ENCODE results near the gene HEATR5A.
"Not testable (repeated sequence)": the region's sequence is repeated elsewhere in the genome, so short reads cannot be mapped to it uniquely, and the experiment has no call there.

HEATR5A gene

DNA sequence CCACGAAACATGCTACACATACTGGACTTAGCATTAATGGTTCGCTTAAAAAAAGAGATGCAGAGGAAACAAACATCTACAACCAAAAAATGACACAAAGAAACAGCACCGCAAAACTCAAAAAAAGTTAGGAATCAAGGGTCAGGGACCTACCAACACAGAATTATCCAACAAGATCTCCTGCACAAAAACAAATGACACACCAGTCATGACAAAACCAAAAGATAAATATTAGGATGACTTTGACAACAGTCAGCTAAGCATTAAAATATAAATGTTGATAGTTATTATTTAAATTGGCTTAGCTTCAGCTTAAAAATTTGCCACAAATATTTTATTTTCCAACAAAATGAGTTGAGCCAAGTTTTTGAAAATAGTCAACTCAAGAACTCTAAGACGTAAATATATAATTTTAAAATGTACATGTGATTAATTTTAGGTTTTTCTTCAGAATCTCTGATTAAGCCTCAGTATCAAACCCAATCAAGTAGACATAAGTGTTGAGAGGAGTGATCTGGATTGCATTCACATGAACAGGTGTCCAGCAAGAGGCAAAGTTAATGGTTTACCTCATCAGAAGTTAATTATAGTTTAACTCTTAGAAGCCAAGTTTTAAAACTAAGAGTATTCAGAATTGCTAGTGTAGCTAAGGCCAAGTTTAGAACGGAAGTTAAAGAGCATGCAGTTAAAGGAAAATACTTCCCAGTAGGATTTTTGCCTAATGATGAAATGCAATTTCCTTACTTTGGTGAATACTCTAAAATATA is 79.9 kb downstream of the HEATR5A start:
- Histone ChIP-seq H3K36me3 (replicated peaks; ENCODE audit: low read depth, low read length) (no peaks in the 10 kb centered on the region), H2AFZ (ENCODE audit: low read depth, low read length) (no peak overlapping the region), H4K20me1 (ENCODE audit: insufficient read depth, low read length) (no peaks in the 10 kb centered on the region), H3K79me2 (ENCODE audit: low read length) (no peaks in the 10 kb centered on the region), H3K27ac (ENCODE audit: low read length) (no peak overlapping the region), H3K9ac (ENCODE audit: low read length) (no peak overlapping the region), H3K4me3 (ENCODE audit: low read length) (no peak overlapping the region), H3K9me3 (ENCODE audit: insufficient read depth, low read length) (no peaks in the 10 kb centered on the region), H3K27me3 (ENCODE audit: low read depth, low read length) (no peaks in the 10 kb centered on the region), H3K4me2 (ENCODE audit: low read length) (no peak overlapping the region), H3K4me1 (ENCODE audit: low read length) (no peaks in the 10 kb centered on the region)
- TF ChIP-seq, protein P1, sequence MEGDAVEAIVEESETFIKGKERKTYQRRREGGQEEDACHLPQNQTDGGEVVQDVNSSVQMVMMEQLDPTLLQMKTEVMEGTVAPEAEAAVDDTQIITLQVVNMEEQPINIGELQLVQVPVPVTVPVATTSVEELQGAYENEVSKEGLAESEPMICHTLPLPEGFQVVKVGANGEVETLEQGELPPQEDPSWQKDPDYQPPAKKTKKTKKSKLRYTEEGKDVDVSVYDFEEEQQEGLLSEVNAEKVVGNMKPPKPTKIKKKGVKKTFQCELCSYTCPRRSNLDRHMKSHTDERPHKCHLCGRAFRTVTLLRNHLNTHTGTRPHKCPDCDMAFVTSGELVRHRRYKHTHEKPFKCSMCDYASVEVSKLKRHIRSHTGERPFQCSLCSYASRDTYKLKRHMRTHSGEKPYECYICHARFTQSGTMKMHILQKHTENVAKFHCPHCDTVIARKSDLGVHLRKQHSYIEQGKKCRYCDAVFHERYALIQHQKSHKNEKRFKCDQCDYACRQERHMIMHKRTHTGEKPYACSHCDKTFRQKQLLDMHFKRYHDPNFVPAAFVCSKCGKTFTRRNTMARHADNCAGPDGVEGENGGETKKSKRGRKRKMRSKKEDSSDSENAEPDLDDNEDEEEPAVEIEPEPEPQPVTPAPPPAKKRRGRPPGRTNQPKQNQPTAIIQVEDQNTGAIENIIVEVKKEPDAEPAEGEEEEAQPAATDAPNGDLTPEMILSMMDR (IDR thresholded peaks at IDR 0.05; ENCODE audit: low read depth, low read length), result no peak
- no peak for TF ChIP-seq EZH2phosphoT487 (IDR thresholded peaks at IDR 0.05; ENCODE audit: low read depth)

DNA sequence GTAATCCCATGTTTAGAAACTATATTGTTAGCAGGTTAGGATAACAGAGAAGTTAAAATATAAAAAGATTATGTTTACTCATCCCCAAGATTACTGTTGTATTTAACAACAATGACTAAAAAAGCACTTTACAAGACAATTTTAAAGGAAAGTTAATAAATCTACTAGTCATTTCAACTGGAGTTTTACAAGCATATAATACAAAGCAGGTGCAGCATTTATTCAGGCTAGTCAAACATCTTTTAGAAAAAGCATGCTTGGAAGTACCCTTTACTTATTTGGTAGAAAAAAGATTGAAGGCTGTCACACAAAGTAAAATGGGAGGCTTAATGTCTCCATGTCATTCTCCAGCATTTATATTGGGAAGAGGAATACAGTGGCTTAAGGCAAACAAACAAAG is 80.6 kb downstream of the HEATR5A start:
- Histone ChIP-seq H3K9me3 (ENCODE audit: insufficient read depth, low read length) (no peaks in the 10 kb centered on the region), H4K20me1 (ENCODE audit: insufficient read depth, low read length) (no peaks in the 10 kb centered on the region), H3K4me2 (ENCODE audit: low read length) (no peak overlapping the region), H3K36me3 (replicated peaks; ENCODE audit: low read depth, low read length) (no peaks in the 10 kb centered on the region), H3K9ac (ENCODE audit: low read length) (no peak overlapping the region), H3K27ac (ENCODE audit: low read length) (no peak overlapping the region), H3K4me3 (ENCODE audit: low read length) (no peak overlapping the region), H3K4me1 (ENCODE audit: low read length) (no peaks in the 10 kb centered on the region), H3K27me3 (ENCODE audit: low read depth, low read length) (no peaks in the 10 kb centered on the region), H2AFZ (ENCODE audit: low read depth, low read length) (no peak overlapping the region), H3K79me2 (ENCODE audit: low read length) (no peaks in the 10 kb centered on the region)
- TF ChIP-seq, protein P1 (IDR thresholded peaks at IDR 0.05; ENCODE audit: low read depth, low read length), result no peak
- TF ChIP-seq EZH2phosphoT487 (IDR thresholded peaks at IDR 0.05; ENCODE audit: low read depth), result no peak

DNA sequence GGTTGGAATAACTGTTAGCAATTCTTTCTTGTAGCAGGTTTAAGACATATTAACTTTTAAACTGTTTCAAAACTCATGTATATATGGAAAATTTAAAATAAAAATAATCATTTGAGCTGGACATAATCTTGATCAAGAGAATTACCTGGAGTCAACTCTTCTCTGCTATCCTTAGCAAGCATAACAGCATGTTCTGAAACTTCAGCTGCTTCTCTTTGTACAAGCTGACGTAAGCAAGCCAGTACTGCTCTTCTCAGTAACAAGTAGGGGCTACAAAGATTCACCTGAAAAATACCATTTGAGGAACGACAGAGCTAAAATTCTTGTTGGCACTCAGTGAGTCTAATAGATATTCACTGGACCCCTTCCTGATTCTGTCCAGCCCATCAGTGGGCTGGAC is 83.0 kb downstream of the HEATR5A start:
- H3K4me2 ChIP-seq (ENCODE audit: low read length), result no peak overlapping the region
- no peaks in the 10 kb centered on the region for H4K20me1 ChIP-seq (ENCODE audit: insufficient read depth, low read length)
- H3K79me2 ChIP-seq (ENCODE audit: low read length), result no peaks in the 10 kb centered on the region
- H3K36me3 ChIP-seq (replicated peaks; ENCODE audit: low read depth, low read length), result no peaks in the 10 kb centered on the region
- H3K4me1 ChIP-seq (ENCODE audit: low read length), result no peaks in the 10 kb centered on the region
- no peaks in the 10 kb centered on the region for H3K27me3 ChIP-seq (ENCODE audit: low read depth, low read length)
- H3K9me3 ChIP-seq (ENCODE audit: insufficient read depth, low read length), result no peaks in the 10 kb centered on the region
- no peak for TF ChIP-seq EZH2phosphoT487 (IDR thresholded peaks at IDR 0.05; ENCODE audit: low read depth)
- TF ChIP-seq, protein P1 (IDR thresholded peaks at IDR 0.05; ENCODE audit: low read depth, low read length), result no peak
- H3K4me3 ChIP-seq (ENCODE audit: low read length), result no peak overlapping the region
- no peak overlapping the region for H3K9ac ChIP-seq (ENCODE audit: low read length)
- H3K27ac ChIP-seq (ENCODE audit: low read length), result no peak overlapping the region
- H2AFZ ChIP-seq (ENCODE audit: low read depth, low read length), result no peak overlapping the region

DNA sequence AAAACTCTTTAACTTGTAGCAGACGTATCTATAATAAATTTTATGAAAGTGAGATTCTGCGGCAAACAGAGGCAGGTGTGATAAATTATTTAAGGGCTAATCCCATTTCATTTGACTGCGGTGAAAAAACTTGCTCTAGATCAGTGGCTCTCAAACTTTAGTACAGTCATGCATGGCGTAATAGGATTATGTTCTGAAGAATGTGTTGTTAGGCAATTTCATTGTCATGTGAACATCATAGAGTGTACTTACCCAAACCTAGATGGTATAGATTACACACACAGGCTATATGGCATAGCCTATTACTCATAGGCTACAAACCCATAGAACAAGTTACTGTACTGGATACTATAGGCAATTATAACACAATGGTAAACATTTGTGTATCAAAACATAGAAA is 83.7 kb downstream of the HEATR5A start:
- no peaks in the 10 kb centered on the region for H3K36me3 ChIP-seq (replicated peaks; ENCODE audit: low read depth, low read length)
- H3K79me2 ChIP-seq (ENCODE audit: low read length), result no peaks in the 10 kb centered on the region
- no peaks in the 10 kb centered on the region for H3K4me1 ChIP-seq (ENCODE audit: low read length)
- no peak for TF ChIP-seq EZH2phosphoT487 (IDR thresholded peaks at IDR 0.05; ENCODE audit: low read depth)
- TF ChIP-seq, protein P1 (IDR thresholded peaks at IDR 0.05; ENCODE audit: low read depth, low read length), result no peak
- H4K20me1 ChIP-seq (ENCODE audit: insufficient read depth, low read length), result no peaks in the 10 kb centered on the region
- H3K9ac ChIP-seq (ENCODE audit: low read length), result no peak overlapping the region
- no peak overlapping the region for H3K4me2 ChIP-seq (ENCODE audit: low read length)
- H3K9me3 ChIP-seq (ENCODE audit: insufficient read depth, low read length), result no peaks in the 10 kb centered on the region
- no peak overlapping the region for H3K27ac ChIP-seq (ENCODE audit: low read length)
- no peaks in the 10 kb centered on the region for H3K27me3 ChIP-seq (ENCODE audit: low read depth, low read length)
- H2AFZ ChIP-seq (ENCODE audit: low read depth, low read length), result no peak overlapping the region
- H3K4me3 ChIP-seq (ENCODE audit: low read length), result no peak overlapping the region

DNA sequence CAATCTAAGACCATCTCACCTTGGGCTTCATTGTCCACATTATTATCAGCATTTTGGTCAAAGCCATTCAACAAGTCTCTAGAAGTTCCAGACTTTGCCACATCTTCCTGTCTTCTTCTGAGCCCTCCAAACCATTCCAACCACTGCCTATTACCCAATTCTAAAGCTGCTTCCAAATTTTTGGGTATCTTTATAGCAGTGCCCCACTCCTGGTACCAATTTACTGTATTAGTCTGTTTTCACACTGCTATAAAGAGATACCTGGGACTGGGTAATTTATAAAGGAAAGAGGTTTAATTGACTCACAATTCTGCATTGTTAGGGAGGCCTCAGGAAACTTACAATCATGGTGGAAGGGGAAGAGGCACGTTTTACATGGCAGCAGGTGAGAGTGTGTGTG is 89.0 kb downstream of the HEATR5A start:
- not testable (repeated sequence) for H3K4me1 ChIP-seq (ENCODE audit: low read length); H2AFZ ChIP-seq (ENCODE audit: low read depth, low read length); H3K79me2 ChIP-seq (ENCODE audit: low read length); H3K9ac ChIP-seq (ENCODE audit: low read length); H3K4me2 ChIP-seq (ENCODE audit: low read length); H3K27me3 ChIP-seq (ENCODE audit: low read depth, low read length); H3K36me3 ChIP-seq (replicated peaks; ENCODE audit: low read depth, low read length); H4K20me1 ChIP-seq (ENCODE audit: insufficient read depth, low read length); H3K27ac ChIP-seq (ENCODE audit: low read length); H3K4me3 ChIP-seq (ENCODE audit: low read length); H3K9me3 ChIP-seq (ENCODE audit: insufficient read depth, low read length)

DNA sequence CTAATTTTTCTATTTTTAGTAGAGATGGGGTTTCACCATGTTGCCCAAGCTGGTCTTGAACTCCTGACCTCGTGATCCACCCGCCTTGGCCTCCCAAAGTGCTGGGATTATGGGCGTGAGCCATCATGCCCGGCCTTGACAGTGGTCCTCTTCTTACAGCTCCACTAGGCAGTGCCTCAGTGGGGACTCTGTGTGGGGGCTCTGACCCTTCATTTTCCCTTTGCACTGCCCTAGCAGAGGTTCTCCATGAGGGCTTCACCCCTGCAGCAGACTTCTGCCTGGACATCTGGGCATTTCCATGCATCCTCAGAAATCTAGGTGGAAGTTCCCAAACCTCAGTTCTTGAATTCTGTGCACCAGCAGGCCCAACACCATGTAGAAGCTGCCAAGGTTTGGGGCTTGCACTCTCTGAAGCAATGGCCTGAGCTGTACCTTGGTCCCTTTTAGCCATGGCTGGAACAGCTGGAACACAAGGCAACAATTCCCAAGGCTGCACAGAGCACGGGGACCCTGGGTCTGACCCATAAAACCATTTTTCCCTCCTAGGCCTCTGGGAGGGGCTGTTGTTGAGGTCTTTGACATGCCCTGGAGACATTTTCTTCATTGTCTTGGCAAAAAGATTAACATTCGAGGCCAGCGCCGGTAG is 90.4 kb downstream of the HEATR5A start:
- not testable (repeated sequence) for H3K27ac ChIP-seq (ENCODE audit: low read length); H3K4me3 ChIP-seq (ENCODE audit: low read length); H3K79me2 ChIP-seq (ENCODE audit: low read length); H3K9ac ChIP-seq (ENCODE audit: low read length); H3K27me3 ChIP-seq (ENCODE audit: low read depth, low read length); H4K20me1 ChIP-seq (ENCODE audit: insufficient read depth, low read length); H2AFZ ChIP-seq (ENCODE audit: low read depth, low read length); H3K9me3 ChIP-seq (ENCODE audit: insufficient read depth, low read length); H3K36me3 ChIP-seq (replicated peaks; ENCODE audit: low read depth, low read length); H3K4me2 ChIP-seq (ENCODE audit: low read length); H3K4me1 ChIP-seq (ENCODE audit: low read length)

All from OCI-LY3 (cell line).